ENCODE data around the gene LAPTM4A.
A peak's percentile ranks its signal among the peaks of the same experiment; 100 is the strongest.
"Not testable (repeated sequence)": the region's sequence is repeated elsewhere in the genome, so short reads cannot be mapped to it uniquely, and the experiment has no call there.

The LAPTM4A gene

DNA sequence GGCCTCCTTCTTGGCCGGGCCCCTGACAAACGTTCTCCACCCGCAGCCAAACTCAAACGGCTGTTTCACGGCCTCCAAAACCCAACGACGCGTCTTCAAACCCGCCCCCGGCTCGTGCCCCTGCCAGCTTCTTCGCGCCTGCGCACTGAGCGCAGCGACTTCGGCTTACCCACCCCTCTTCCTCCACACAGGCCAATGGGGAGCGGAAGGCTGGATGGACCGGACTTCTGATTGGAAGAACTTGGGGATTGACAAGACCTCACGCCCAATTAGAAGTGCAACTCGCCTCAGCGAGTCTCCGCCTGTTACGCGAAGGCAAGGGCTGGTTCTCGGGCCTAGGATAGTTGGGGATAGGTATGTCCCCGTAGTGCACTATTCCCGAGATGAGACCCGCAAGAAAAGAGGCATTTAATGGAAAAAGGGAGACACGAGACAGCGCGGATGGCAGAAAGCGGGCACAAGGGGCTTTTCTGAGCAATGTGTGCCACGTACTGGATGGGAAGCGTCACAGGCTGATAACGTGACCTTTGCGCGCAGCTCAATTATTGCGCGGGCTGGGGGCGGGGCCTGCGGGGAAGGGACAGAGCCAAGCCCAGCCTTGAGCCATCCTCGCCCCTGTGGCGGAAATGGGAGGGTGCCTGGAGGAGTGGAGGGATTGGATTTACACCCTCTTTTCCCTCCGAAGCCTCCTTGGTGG lies at the start of gene LAPTM4A:
TSS of gene LAPTM4A (minus strand) at position 97 of the 697 bp plus-strand sequence. CDS start 108 bp downstream, outside the sequence.
- peak; percentile 97 to 99 for DNase-seq

DNA sequence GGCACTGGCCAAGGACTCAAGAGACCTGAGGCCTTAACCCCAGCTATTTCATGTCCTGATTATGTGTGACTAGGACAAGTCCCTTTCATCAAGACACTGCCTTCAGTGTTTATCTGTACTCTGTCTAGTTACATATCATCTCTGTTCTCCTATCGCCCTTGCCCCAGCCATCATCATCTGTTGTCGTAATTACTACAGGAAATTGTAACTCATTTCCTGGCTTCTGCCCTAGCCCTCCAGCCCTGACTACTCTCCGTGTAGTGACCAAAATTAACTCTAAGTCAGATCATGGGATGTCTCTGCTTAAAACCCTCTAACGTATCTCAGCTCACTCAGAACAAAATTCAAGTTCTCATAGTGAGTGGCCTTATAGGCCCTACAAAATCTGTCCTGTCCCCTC lies 49.3 kb upstream of the LAPTM4A start:
- DNase-seq: no peak

- no peak for DNase-seq
Measured at GRCh38 chr2:20099780-20100179, 48.4 kb upstream of the LAPTM4A start.

DNA sequence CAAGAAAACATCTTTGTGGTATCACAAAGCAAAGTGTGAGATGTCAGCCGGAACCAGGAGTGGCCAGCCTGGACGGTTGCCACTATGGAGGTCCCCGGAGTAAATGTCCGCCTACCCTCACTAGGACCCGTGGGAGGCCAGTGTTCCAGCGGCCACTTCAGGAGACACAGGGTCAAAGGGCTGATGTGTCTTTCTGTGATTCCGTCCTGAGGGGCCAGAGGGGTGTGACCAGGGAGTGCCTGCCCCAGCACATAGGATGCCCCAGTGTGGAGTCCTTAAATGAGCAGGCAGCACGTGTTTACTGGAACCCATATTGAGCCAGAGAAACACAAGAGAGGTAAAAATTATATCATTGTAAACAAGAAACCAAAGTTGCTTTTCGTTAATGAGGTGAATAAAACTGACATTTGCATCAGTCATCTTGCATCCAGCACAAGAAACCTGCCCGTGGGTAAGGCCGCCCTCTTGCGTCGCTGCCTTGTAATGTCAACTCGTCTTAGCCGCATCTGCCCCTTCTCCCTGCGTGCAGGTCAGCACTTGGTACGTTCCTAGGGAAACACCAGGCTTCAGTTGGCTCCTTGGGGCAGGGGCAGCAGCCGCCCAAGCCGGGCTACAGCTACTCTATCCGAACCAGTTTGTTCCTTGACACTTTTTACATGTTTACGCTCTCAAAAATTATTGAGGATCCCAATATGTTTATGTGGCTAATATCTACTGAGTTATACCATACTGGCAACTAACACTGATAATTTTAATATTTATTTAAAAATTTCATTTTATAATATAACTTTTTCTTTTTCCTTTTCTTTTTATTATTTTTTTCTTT lies 46.7 kb upstream of the LAPTM4A start:
- DNase-seq: peak; percentile 60 to 66

GRCh38 chr2:20095469-20095868 lies 44.0 kb upstream of the LAPTM4A start:
- no peak for DNase-seq

DNA sequence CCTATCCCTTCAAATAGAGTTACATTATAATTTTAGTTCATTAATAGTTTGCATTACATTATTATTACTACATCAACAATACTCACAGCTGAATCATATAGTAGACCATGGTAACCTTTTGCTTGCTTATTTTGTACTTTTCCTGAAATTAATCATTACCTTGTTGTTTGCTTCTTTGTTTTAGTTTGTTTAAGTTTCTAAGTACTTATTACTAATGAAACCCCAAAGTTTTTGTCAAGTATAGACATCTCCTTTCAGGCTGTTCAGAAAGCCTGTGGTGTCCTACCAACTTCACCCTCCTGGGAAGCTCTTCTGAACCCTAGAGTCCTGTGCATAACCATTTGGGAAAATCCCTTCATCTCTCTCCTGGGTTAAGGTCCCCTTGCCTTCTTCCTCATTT lies 43.5 kb upstream of the LAPTM4A start:
- no peak for DNase-seq

- DNase-seq: no peak
Measured at GRCh38 chr2:20094142-20094755, 42.8 kb upstream of the LAPTM4A start.

GRCh38 chr2:20093263-20094141 lies 42.1 kb upstream of the LAPTM4A start:
- DNase-seq: no peak

DNA sequence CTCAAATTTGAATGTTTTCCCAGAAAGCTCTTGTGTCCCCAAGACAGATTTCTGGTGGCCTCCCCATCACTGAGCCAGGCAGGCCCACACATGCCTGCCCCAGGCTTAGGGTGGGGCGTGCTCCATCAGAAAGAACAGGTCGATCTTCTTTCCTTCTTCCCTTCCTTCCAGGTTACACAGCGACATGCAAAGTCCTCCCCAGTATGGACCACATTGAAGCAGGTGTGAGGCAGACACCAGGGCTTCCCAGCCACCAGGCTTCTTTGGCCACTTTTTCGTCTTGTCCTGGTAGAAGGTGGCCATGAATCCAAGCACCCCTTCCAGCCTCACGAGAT lies 41.4 kb upstream of the LAPTM4A start:
- no peak for DNase-seq

DNA sequence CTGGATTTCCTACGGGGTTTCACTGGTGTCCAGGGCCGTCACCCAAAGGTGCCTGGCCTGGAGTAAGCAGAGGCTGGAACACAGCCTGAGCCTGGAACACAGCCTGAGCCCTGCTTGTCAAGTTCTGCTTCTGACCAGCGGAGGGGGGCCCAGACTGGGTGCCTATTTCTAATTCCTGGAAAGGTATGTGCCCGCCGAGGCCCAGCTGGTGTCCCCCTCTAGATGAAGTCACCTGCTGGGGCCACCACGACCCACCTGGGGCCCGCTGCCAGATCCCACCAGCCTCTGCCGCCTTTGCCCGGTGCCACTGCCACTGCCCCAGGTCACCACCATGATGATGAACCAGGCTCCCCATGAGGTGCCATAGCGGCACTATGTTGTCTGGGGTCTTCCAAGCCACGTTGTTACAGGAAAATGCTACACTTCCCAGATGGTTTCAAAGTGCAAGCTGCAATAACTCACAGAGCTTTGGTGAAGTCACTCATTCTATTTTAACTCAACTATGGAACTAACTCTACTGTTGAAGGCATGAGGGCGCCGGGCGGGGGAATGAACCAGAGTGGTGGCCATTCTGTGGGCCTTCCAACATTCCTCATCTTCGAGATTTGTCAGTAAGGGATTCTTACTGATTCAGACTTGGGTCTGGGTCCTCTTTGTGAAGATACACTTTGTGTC lies 40.9 kb upstream of the LAPTM4A start:
- DNase-seq: no peak

DNA sequence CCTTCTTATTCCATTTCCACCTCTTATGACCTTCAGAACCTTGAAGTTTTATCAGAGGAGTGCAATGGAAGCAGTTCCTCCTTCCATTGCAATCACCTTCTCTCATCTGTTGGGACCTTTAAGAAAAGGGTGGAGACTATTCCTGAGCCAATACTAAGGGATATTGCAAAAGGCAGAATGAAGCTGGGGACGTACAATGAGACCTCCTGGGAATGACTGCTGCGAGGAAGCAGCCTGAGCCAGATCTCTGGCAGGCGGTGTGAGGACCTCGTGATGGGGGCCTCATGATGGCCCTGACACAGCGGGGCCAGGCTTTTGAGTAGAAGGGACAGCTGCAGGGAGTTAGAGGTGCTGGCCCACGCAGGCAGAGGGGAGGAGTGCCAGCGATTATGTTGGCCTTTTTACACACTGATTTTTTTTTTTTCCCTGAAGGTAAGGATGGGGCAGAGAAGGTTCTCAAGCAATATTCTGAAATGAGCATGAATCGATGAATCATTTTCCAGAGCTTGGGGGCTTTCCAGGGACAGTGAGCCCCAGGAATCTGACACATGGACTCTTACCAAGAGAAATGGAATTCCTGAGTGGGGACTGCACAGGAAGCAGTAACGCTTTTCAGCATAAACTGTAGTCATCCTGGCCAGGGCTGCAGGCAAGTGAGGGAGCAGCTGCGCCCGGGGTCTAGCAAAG lies 40.0 kb upstream of the LAPTM4A start:
- no peak for DNase-seq

- no peak for DNase-seq
Measured at GRCh38 chr2:20089715-20090464, 38.5 kb upstream of the LAPTM4A start.

- DNase-seq: not testable (repeated sequence)
Measured at GRCh38 chr2:20085909-20086308, 34.5 kb upstream of the LAPTM4A start.

DNA sequence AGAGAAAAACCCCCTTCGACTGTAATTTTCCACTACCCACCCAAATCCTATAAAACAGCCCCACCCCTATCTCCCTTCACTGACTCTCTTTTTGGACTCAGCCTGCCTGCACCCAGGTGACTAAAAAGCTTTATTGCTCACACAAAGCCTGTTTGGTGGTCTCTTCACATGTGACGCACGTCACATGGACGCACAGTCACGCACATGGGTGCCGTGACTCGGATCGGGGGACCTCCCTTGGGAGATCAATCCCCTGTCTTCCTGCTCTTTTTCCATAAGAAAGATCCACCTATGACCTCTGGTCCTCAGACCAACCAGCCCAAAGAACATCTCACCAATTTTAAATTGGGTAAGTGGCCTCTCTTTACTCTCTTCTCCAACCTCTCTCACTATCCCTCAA lies 31.4 kb upstream of the LAPTM4A start:
- DNase-seq: not testable (repeated sequence)

DNA sequence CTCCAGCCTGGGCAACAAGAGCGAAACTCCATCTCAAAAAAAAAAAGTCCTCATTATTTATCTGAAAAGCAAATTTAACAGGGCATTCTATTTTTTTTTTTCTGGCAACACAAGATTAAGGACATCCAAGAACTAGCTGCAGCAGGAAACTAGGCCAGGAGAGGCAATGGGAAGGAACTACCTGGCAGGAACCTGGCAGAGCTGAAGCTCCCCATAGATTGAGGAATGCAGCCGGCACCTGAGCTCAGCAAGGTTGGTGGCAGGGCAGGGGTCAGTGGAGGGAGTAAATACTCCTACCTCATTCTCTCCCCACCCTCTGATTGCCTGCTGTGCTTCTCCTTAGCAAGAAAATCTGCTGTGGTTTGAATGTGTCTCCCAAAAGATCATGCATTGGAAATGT lies 30.4 kb upstream of the LAPTM4A start:
- DNase-seq: no peak

GRCh38 chr2:20080839-20081415 lies 29.5 kb upstream of the LAPTM4A start:
- DNase-seq: no peak

DNA sequence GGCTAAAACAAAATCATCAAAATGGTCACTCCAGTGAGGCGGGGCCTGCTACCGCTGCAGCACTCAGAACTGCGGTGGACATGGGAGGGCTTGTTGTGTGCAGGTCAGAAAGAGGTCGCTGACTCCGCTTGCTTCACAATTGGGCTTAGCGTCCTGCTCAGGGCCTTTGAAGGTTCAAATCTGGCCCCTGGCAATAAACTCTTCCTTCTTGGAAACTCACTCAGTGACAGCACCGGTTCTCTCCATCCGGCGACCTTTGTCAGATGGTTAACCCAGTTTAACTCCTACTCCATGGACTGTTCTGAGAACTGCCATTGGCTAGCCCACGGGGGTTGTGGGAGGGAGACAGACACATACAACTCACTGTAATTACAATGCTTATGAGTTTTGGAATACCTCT lies 29.0 kb upstream of the LAPTM4A start:
- no peak for DNase-seq

DNA sequence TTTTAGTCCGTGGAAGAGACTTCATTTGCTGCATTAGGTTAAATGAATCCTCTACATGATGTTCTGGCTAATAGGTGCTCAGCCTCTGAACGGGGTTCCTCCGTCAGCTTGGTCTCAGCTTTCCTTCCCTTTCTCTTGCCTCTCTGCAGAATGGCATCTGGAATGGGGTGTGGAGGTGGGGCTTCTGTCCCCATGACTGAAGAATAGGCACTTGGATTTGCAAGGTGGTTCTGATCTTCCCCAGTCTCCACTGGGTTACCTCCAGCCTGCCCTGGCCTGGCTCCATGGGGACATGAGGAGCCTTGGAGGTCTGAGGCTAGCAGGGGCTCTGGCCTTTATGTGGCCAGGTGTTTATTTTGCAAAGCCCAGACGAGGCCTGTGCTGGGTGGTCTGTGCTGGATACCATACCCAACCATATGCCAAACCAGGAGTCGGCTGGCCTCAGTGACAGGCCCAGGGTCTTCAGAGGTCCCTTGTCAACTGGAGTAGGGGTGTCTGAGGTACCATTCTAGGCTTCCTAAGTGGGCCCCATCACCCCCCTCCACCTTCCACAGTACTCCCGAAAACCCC lies 28.2 kb upstream of the LAPTM4A start:
- DNase-seq: no peak

- no peak for DNase-seq
Measured at GRCh38 chr2:20077411-20077940, 26.0 kb upstream of the LAPTM4A start.

DNA sequence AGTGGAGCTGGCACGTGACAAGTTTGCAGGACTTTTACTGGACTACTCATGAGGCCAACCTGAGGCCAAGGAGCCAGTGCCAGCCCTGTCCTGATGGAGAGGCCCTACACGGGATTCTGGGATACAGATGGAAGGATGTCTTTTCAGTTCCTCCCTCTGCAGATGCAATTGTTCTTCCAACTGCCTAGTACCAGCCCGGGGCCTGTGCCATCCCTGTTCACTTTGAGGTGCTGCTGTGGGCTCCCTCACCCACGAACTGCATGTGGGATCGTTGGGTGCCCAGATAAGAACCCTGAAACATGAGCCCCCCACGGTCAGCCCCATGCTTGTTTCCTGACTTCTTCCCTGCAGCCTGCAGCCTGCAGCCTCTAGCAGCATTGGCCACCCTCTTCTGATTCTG lies 25.3 kb upstream of the LAPTM4A start:
- no peak for DNase-seq
